Measurements from ENCODE around the gene SPOCK2. TPM values are rescaled to one million over a fixed set of nuclear protein-coding genes. Genes with fewer than 3 reads are reported as not detected.

SPOCK2 gene
- total RNA-seq, 2 experiments from 2014 or later, result 0.76 to 7.5 TPM

DNA sequence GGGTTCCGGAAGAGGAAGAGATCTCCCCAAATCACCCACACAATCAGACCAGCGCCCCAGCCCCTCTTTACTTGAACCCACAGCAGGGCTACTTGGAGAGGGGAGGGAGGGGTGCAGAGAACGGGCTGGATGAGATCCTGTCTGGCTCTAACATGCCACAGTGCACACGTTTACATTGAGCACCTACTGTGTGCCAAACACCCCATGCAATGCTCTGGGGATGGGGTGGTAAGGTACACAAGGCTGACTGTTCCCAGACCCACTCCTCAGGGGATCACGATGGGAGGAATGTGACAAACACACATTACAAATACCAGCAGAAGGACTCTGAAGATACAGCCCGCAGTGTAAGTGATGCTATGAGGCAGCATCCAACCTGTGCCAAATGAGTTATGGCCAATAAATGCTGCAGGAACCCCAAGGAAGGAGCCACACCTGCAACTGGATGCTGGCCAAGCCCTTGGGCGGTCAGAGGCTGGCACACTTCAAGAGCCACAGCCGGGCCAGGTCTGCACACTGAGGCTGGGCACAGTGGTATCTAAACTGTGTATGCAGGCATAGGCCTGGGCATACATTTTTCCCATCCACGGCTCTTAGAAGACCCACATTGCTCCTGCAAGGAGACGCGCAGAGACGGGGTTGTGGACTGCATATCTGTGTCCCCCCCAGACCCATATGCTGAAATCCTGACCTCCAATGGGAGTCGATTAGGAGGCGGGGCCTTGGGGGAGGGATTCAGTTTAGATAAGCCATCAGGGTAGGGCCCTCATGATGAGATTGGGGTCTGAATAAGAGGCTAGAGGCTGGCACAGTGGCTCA is 6.4 kb downstream of the SPOCK2 start:
- ChIA-PET CTCF (ENCODE audit: unreplicated experiment) (no interaction called here), POLR2A (interaction anchor here (1.0 kb wide), 1 partner anchor 9 kb away, joined by 7 read pairs; no protein-coding TSS in a partner anchor)
- no peak overlapping the region for H2AFZ ChIP-seq (ENCODE audit: low read length)
- no peak overlapping the region for H3K27ac ChIP-seq (ENCODE audit: low read depth, low read length, poor library complexity, severe bottlenecking)
- H3K36me3 ChIP-seq (ENCODE audit: insufficient read depth, low read length), result no peaks in the 10 kb centered on the region
- no peak overlapping the region for H3K4me3 ChIP-seq (ENCODE audit: low read depth, low read length, poor library complexity, severe bottlenecking)
- H3K4me2 ChIP-seq (ENCODE audit: low read length), result no peak overlapping the region
- H3K9me2 ChIP-seq (ENCODE audit: insufficient read depth, low read length), result no peaks in the 10 kb centered on the region
- DNase-seq (ENCODE audit: low spot score), result no peak
- H3K4me1 ChIP-seq (ENCODE audit: insufficient read depth, low read length, poor library complexity, severe bottlenecking), result peaks cover 45% of the 10 kb centered on the region
- H4K20me1 ChIP-seq (ENCODE audit: insufficient read depth, low read length), result no peaks in the 10 kb centered on the region
- intact Hi-C loops (cut with micrococcal nuclease; ENCODE audit: unreplicated experiment), result no loop called here
- TF ChIP-seq, protein P1, sequence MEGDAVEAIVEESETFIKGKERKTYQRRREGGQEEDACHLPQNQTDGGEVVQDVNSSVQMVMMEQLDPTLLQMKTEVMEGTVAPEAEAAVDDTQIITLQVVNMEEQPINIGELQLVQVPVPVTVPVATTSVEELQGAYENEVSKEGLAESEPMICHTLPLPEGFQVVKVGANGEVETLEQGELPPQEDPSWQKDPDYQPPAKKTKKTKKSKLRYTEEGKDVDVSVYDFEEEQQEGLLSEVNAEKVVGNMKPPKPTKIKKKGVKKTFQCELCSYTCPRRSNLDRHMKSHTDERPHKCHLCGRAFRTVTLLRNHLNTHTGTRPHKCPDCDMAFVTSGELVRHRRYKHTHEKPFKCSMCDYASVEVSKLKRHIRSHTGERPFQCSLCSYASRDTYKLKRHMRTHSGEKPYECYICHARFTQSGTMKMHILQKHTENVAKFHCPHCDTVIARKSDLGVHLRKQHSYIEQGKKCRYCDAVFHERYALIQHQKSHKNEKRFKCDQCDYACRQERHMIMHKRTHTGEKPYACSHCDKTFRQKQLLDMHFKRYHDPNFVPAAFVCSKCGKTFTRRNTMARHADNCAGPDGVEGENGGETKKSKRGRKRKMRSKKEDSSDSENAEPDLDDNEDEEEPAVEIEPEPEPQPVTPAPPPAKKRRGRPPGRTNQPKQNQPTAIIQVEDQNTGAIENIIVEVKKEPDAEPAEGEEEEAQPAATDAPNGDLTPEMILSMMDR (conservative IDR thresholded peaks at IDR 0.05; ENCODE audit: low read length), result no peak
- no peak for TF ChIP-seq EZH2phosphoT487 (IDR thresholded peaks at IDR 0.05; ENCODE audit: borderline replicate concordance, low read depth, low read length)
- H3K79me2 ChIP-seq (ENCODE audit: insufficient read depth, low read depth, low read length), result no peaks in the 10 kb centered on the region
- BruUV-seq (replicated peaks), result no TSS peak
- H3K9me3 ChIP-seq (ENCODE audit: low read length), result no peaks in the 10 kb centered on the region

DNA sequence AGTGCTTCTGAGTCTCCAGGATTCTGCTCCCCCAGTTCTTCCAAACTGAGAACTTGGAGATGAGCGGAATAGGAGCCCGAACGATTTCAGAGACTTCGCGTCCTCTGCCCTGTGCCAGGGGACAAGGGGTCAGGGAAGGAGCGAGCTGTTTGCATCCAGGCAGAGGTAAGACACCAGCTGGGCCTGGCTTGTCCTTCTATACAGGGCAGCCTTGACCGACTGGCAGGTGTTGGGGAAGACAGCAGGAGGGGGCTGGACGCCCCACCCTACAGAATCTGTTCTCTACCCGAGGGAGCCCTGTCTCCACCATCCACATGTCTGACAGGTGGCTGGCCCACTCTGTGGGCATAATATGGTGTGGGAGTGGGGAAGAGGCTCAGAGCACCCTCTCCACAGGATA is 7.1 kb downstream of the SPOCK2 start:
- no peak overlapping the region for H3K4me2 ChIP-seq (ENCODE audit: low read length)
- no peak for DNase-seq (ENCODE audit: low spot score)
- intact Hi-C loops (cut with micrococcal nuclease; ENCODE audit: unreplicated experiment), result no loop called here
- no peak overlapping the region for H2AFZ ChIP-seq (ENCODE audit: low read length)
- H3K36me3 ChIP-seq (ENCODE audit: insufficient read depth, low read length), result no peaks in the 10 kb centered on the region
- H3K4me1 ChIP-seq (ENCODE audit: insufficient read depth, low read length, poor library complexity, severe bottlenecking), result peaks cover 44% of the 10 kb centered on the region
- no peaks in the 10 kb centered on the region for H3K9me2 ChIP-seq (ENCODE audit: insufficient read depth, low read length)
- H3K79me2 ChIP-seq (ENCODE audit: insufficient read depth, low read depth, low read length), result no peaks in the 10 kb centered on the region
- no peaks in the 10 kb centered on the region for H3K9me3 ChIP-seq (ENCODE audit: low read length)
- CTCF ChIA-PET (ENCODE audit: unreplicated experiment), result no interaction called here
- H3K27ac ChIP-seq (ENCODE audit: low read depth, low read length, poor library complexity, severe bottlenecking), result no peak overlapping the region
- no peaks in the 10 kb centered on the region for H4K20me1 ChIP-seq (ENCODE audit: insufficient read depth, low read length)
- TF ChIP-seq EZH2phosphoT487 (IDR thresholded peaks at IDR 0.05; ENCODE audit: borderline replicate concordance, low read depth, low read length), result no peak
- TF ChIP-seq, protein P1 (conservative IDR thresholded peaks at IDR 0.05; ENCODE audit: low read length), result no peak
- BruUV-seq (replicated peaks), result no TSS peak
- H3K4me3 ChIP-seq (ENCODE audit: low read depth, low read length, poor library complexity, severe bottlenecking), result no peak overlapping the region
- POLR2A ChIA-PET, result no interaction called here

Measured in OCI-LY7 (cell line).